Loucy (cell line): ENCODE measurements around the gene FCGR2B.

ENCODE experiments used
- H2AFZ ChIP-seq: fragments of 200-600 bp; sonication (generic); 2 replicates; pipeline ENCODE4 v1.6.0; 2016; ENCODE audit warnings: antibody characterized with exemption, mild to moderate bottlenecking, low read length, moderate library complexity
- H3F3A ChIP-seq: fragments of 200-600 bp; 2 replicates; pipeline ENCODE4 v1.6.0; 2016; ENCODE audit warnings: antibody characterized with exemption, low read depth, mild to moderate bottlenecking
- H3K27me3 ChIP-seq: fragments of 200-600 bp; sonication (generic); 2 replicates; pipeline ENCODE4 v1.6.1; 2014; ENCODE audit warnings: low read length, mild to moderate bottlenecking; ENCODE audit not compliant: insufficient read depth, poor library complexity, severe bottlenecking
- H3K36me3 ChIP-seq: fragments of 200-600 bp; sonication (generic); 2 replicates; pipeline ENCODE4 v1.6.1; 2016; ENCODE audit warnings: low read length; ENCODE audit not compliant: insufficient read depth
- H3K4me1 ChIP-seq: fragments of 200-600 bp; sonication (generic); 2 replicates; pipeline ENCODE4 v1.5.1; 2014; ENCODE audit warnings: low read length, mild to moderate bottlenecking; ENCODE audit not compliant: insufficient read depth, poor library complexity, severe bottlenecking
- H3K4me2 ChIP-seq: fragments of 200-600 bp; sonication (generic); 2 replicates; pipeline ENCODE4 v1.6.0; 2014; ENCODE audit warnings: antibody characterized with exemption, low read length, low read depth, mild to moderate bottlenecking; ENCODE audit not compliant: poor library complexity, severe bottlenecking
- H3K4me3 ChIP-seq: fragments of 200-600 bp; sonication (generic); 2 replicates; pipeline ENCODE4 v1.5.1; 2014; ENCODE audit warnings: low read length, mild to moderate bottlenecking, mixed read lengths; ENCODE audit not compliant: poor library complexity, severe bottlenecking
- H3K79me2 ChIP-seq: fragments of 200-600 bp; sonication (generic); 2 replicates; pipeline ENCODE4 v1.6.1; 2014; ENCODE audit warnings: low read length; ENCODE audit not compliant: insufficient read depth
- H3K9ac ChIP-seq: fragments of 200-600 bp; sonication (generic); 2 replicates; pipeline ENCODE4 v1.6.0; 2014; ENCODE audit warnings: mild to moderate bottlenecking, low read depth, low read length, moderate library complexity; ENCODE audit not compliant: poor library complexity, severe bottlenecking
- H3K9me2 ChIP-seq: fragments of 200-600 bp; sonication (generic); replicated peaks from 2 replicates; pipeline ENCODE4 v1.6.1; 2016; ENCODE audit warnings: low read depth, low read length, mixed read lengths
- H3K9me3 ChIP-seq: fragments of 200-600 bp; sonication (generic); 2 replicates; pipeline ENCODE4 v1.6.1; 2014; ENCODE audit warnings: mild to moderate bottlenecking, antibody characterized with exemption, low read length, low read depth; ENCODE audit not compliant: insufficient read depth
- H4K20me1 ChIP-seq: fragments of 200-600 bp; sonication (generic); 2 replicates; pipeline ENCODE4 v1.6.0; 2014; ENCODE audit warnings: antibody characterized with exemption, low read length, mild to moderate bottlenecking; ENCODE audit not compliant: insufficient read depth, poor library complexity, severe bottlenecking
- EZH2phosphoT487 ChIP-seq: fragments of 200-600 bp; IDR thresholded peaks from 2 replicates; pipeline ENCODE4 v1.6.1; 2018; ENCODE audit warnings: antibody characterized with exemption, mild to moderate bottlenecking, moderate library complexity, borderline replicate concordance
- TF ChIP-seq, protein P1 (sequence below): fragments of 200-600 bp; sonication (generic); conservative IDR thresholded peaks from 2 replicates; pipeline ENCODE4 v1.5.1; 2014; ENCODE audit warnings: mild to moderate bottlenecking, antibody characterized with exemption, low read length

The FCGR2B gene

DNA sequence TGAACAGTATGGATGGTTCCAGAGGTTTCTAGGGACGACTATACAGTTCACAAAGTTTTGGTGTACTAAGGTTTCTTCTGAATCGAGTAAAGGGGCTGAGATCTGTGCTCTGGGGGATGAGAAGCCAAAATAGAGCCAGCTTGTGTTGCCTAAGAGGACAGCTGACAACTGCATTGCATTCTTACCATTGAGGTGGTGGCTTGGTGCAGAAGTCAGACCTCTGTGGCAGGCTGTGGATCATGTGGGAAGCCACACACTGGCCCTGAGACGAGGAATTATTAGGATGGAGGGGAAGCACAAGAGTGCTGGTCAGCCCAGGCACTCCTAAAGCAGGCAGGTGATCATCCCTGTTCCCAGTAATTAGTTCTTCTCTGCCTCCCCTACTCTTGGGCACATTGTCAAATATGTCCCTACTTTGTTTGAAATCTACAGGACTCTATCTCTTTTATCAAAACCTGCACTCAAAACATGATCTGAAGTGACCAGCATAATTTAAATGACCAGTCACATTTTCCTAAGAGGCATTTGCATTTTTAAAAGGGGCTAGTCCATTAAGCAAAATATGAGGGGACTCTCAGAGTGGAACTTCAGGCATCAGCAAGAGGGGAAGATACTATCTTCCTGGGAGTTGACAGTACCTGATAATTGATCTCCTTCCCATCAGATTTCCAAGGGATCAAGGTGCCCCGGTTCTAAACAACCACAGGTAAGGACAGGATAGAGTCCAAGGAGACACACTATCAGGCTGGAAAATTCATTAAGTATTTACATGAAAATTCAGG lies 58.2 kb downstream of the FCGR2B start, which contains the start of gene FCRLB:
FCRLB (plus strand) TSS at position 589 of the 782 bp plus-strand sequence. CDS start 1,129 bp downstream, outside the sequence.
- Histone ChIP-seq H3K79me2 (no peaks in the 10 kb centered on the region), H3K4me1 (peaks cover 11% of the 10 kb centered on the region), H2AFZ (no peak within 1 kb of the TSS), H3K9ac (no peak within 1 kb of the TSS), H3K36me3 (no peaks in the 10 kb centered on the region), H3K4me3 (no peak within 1 kb of the TSS), H3K4me2 (no peak within 1 kb of the TSS), H3K27me3 (no peaks in the 10 kb centered on the region), H3K9me3 (no peaks in the 10 kb centered on the region), H3F3A (no peaks in the 10 kb centered on the region), H4K20me1 (no peaks in the 10 kb centered on the region), H3K9me2 (no peaks in the 10 kb centered on the region)
- TF ChIP-seq, protein P1, sequence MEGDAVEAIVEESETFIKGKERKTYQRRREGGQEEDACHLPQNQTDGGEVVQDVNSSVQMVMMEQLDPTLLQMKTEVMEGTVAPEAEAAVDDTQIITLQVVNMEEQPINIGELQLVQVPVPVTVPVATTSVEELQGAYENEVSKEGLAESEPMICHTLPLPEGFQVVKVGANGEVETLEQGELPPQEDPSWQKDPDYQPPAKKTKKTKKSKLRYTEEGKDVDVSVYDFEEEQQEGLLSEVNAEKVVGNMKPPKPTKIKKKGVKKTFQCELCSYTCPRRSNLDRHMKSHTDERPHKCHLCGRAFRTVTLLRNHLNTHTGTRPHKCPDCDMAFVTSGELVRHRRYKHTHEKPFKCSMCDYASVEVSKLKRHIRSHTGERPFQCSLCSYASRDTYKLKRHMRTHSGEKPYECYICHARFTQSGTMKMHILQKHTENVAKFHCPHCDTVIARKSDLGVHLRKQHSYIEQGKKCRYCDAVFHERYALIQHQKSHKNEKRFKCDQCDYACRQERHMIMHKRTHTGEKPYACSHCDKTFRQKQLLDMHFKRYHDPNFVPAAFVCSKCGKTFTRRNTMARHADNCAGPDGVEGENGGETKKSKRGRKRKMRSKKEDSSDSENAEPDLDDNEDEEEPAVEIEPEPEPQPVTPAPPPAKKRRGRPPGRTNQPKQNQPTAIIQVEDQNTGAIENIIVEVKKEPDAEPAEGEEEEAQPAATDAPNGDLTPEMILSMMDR: no peak
- no peak for TF ChIP-seq EZH2phosphoT487

GRCh38 chr1:161721738-161722343 lies 58.9 kb downstream of the FCGR2B start:
- Histone ChIP-seq H3K27me3 (no peaks in the 10 kb centered on the region), H3K9me2 (no peaks in the 10 kb centered on the region), H3K79me2 (no peaks in the 10 kb centered on the region), H3K4me3 (no peak overlapping the region), H3K9ac (no peak overlapping the region), H4K20me1 (no peaks in the 10 kb centered on the region), H3K4me1 (peaks cover 11% of the 10 kb centered on the region), H3K4me2 (no peak overlapping the region), H3K36me3 (no peaks in the 10 kb centered on the region), H3K9me3 (no peaks in the 10 kb centered on the region), H2AFZ (no peak overlapping the region), H3F3A (no peaks in the 10 kb centered on the region)
- TF ChIP-seq EZH2phosphoT487: no peak
- TF ChIP-seq, protein P1: no peak

DNA sequence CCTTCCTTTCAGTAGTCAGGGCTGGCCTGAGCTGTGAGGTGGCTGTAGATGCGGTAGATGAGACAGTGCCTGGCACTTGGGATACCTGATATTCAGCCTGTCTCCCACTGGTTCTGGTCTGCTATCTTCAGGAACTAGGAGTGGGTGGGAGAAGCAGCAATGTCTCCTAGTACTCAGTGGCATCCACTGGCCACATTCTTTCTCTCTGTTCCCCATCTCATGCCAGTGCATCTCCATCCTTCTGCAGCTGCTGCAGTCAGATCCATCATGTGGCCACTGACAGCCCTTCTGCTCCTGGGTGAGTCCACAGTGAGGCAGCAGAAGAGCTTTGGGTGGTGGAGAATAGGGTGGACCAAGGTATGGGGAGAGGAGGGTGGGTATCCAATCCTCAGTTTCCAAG lies 59.5 kb downstream of the FCGR2B start:
- TF ChIP-seq, protein P1: no peak
- no peak for TF ChIP-seq EZH2phosphoT487
- Histone ChIP-seq H2AFZ (no peak overlapping the region), H3K4me2 (no peak overlapping the region), H3F3A (0 out of 2 replicates have a peak, but pooled peaks cover 4% of the 10 kb centered on the region), H3K9ac (no peak overlapping the region), H3K4me3 (no peak overlapping the region), H3K9me2 (no peaks in the 10 kb centered on the region), H3K36me3 (no peaks in the 10 kb centered on the region), H3K79me2 (no peaks in the 10 kb centered on the region), H3K4me1 (peaks cover 11% of the 10 kb centered on the region), H3K9me3 (no peaks in the 10 kb centered on the region), H4K20me1 (no peaks in the 10 kb centered on the region), H3K27me3 (no peaks in the 10 kb centered on the region)
